Activated B cell treated with CpG ODN at 0.5 μM for 24 hours (primary cell): ENCODE data around the gene NDUFV1. TPM values are rescaled to one million over a fixed set of nuclear protein-coding genes. Genes with fewer than 3 reads are reported as not detected.

Experiments used
- ATAC-seq: fragments of 200-7000 bp; cut with Tn5 transposase; one replicate; pipeline ENCODE4 v1.10.0; 2021; ENCODE audit warnings: low read depth, mild to moderate bottlenecking, moderate library complexity
- CTCF ChIA-PET: fragments of 350-600 bp; sonication (Branson Sonifier 250); formaldehyde crosslinking; loops from one replicate; lab custom pipeline; 2021; ENCODE audit warnings: antibody characterized with exemption; lab: Charles Lee
- POLR2A ChIA-PET: fragments of 350-600 bp; sonication (Branson Sonifier 250); formaldehyde crosslinking; loops from one replicate; lab custom pipeline; 2021; ENCODE audit warnings: antibody characterized with exemption; lab: Charles Lee
- DNase-seq: peaks from one replicate; pipeline ENCODE4 v3.0.0; 2022
- H3K27ac Mint-ChIP-seq: one replicate; pipeline ENCODE4 v1.8.0; 2020; ENCODE audit warnings: mixed read lengths
- H3K27me3 Mint-ChIP-seq: one replicate; pipeline ENCODE4 v1.8.0; 2021; ENCODE audit warnings: mixed read lengths
- H3K36me3 Mint-ChIP-seq: one replicate; pipeline ENCODE4 v1.8.0; 2021; ENCODE audit warnings: low read depth, mixed read lengths
- H3K4me1 Mint-ChIP-seq: one replicate; pipeline ENCODE4 v1.8.0; 2021; ENCODE audit warnings: mixed read lengths
- H3K4me3 Mint-ChIP-seq: one replicate; pipeline ENCODE4 v1.8.0; 2020; ENCODE audit warnings: mild to moderate bottlenecking, mixed read lengths
- H3K9me3 Mint-ChIP-seq: one replicate; pipeline ENCODE4 v1.8.0; 2020; ENCODE audit warnings: mixed read lengths
- CTCF ChIP-seq: fragments of 200-600 bp; IDR thresholded peaks from one replicate; pipeline ENCODE4 v1.8.0; 2022; ENCODE audit warnings: antibody characterized with exemption, mild to moderate bottlenecking
- intact Hi-C: fragments of 100-400 bp; cut with micrococcal nuclease; formaldehyde crosslinking; loops from one replicate; pipeline ENCODE4 v1.15.1; 2024
- total RNA-seq: library from RNA; stranded (reverse); gene quantifications from 2 replicates; pipeline ENCODE4 v1.2.3, GENCODE V29; 2022

NDUFV1 gene
- total RNA-seq, 1 donor from 2014 or later = 221 TPM

GRCh38 chr11:67631853-67632174 is 25.1 kb downstream of the NDUFV1 start:
- H3K27me3 Mint-ChIP-seq = no peaks in the 10 kb centered on the region
- ChIA-PET POLR2A (no interaction called here), CTCF (interaction anchor here (0.9 to 3.9 kb wide), 2 partner anchors 15 to 28 kb away, joined by 3 to 43 read pairs; no protein-coding TSS in a partner anchor)
- DNase-seq (no peak), ATAC-seq (no peak)
- no peak overlapping the region for H3K27ac Mint-ChIP-seq
- H3K4me3 Mint-ChIP-seq = peak overlapping the region; percentile 19
- H3K36me3 Mint-ChIP-seq = peaks cover 1% of the 10 kb centered on the region
- H3K4me1 Mint-ChIP-seq = peaks cover 13% of the 10 kb centered on the region
- no peak for TF ChIP-seq CTCF
- no peaks in the 10 kb centered on the region for H3K9me3 Mint-ChIP-seq
- intact Hi-C loops = loop anchor here (5.0 kb wide), 3 partner anchors 85 to 280 kb away; partner anchors contain the start of genes POLD4, PPP1CA and TBC1D10C

- Mint-ChIP-seq H3K27ac (no peak overlapping the region), H3K27me3 (no peaks in the 10 kb centered on the region), H3K9me3 (no peaks in the 10 kb centered on the region), H3K36me3 (peaks cover 1% of the 10 kb centered on the region), H3K4me1 (peaks cover 13% of the 10 kb centered on the region), H3K4me3 (peak overlapping the region; percentile 19)
- TF ChIP-seq CTCF = no peak
- CTCF ChIA-PET = interaction anchor here (0.9 kb wide), 1 partner anchor 14 kb away, joined by 3 read pairs; no protein-coding TSS in a partner anchor
- no peak for ATAC-seq
- no peak for DNase-seq
- intact Hi-C loops = loop anchor here (5.0 kb wide), 3 partner anchors 85 to 280 kb away; partner anchors contain the start of genes POLD4, PPP1CA and TBC1D10C
- POLR2A ChIA-PET = no interaction called here
Observed at GRCh38 chr11:67632175-67632981, 25.6 kb downstream of the NDUFV1 start.

- intact Hi-C loops = loop anchor here (5.0 kb wide), 3 partner anchors 84 to 281 kb away; partner anchors contain the start of genes POLD4, PPP1CA and TBC1D10C
Observed at GRCh38 chr11:67632982-67633755, 26.4 kb downstream of the NDUFV1 start.

GRCh38 chr11:67633758-67634365 is 27.1 kb downstream of the NDUFV1 start:
- Mint-ChIP-seq H3K4me3 (no peak overlapping the region), H3K27me3 (no peaks in the 10 kb centered on the region), H3K36me3 (peaks cover 1% of the 10 kb centered on the region), H3K27ac (no peak overlapping the region), H3K4me1 (peaks cover 11% of the 10 kb centered on the region), H3K9me3 (no peaks in the 10 kb centered on the region)
- no peak for DNase-seq
- ChIA-PET POLR2A (no interaction called here), CTCF (no interaction called here)
- intact Hi-C loops = loop anchor here (5.0 kb wide), 3 partner anchors 83 to 282 kb away; partner anchors contain the start of genes POLD4, PPP1CA and TBC1D10C
- no peak for TF ChIP-seq CTCF
- no peak for ATAC-seq

More at GRCh38 chr11:67632982-67633755, 26.4 kb downstream of the NDUFV1 start:
- Mint-ChIP-seq H3K36me3 (peaks cover 1% of the 10 kb centered on the region), H3K27me3 (no peaks in the 10 kb centered on the region), H3K27ac (no peak overlapping the region), H3K9me3 (no peaks in the 10 kb centered on the region), H3K4me3 (no peak overlapping the region), H3K4me1 (peaks cover 13% of the 10 kb centered on the region)
- CTCF ChIA-PET = no interaction called here
- ATAC-seq = no peak
- POLR2A ChIA-PET = no interaction called here
- no peak for DNase-seq
- no peak for TF ChIP-seq CTCF
